ENCODE measurements around the gene EME2.
"Not testable (repeated sequence)": the region's sequence is repeated elsewhere in the genome, so short reads cannot be mapped to it uniquely, and the experiment has no call there.

Gene EME2

GRCh38 chr16:1794908-1795666, 22.5 kb downstream of the EME2 start:
- no peak overlapping the region for H3K4me3 ChIP-seq (ENCODE audit: low read depth, low read length)
- no peak for DNase-seq (ENCODE audit: low read depth, low spot score)
- in situ Hi-C loops (cut with HindIII; ENCODE audit: low sequenced_read_pairs), result no loop called here
- no peak for TF ChIP-seq CTCF (IDR thresholded peaks at IDR 0.05; ENCODE audit: low read depth, low read length)

- H3K4me3 ChIP-seq (ENCODE audit: low read depth, low read length); in situ Hi-C loops (cut with HindIII; ENCODE audit: low sequenced_read_pairs); DNase-seq (ENCODE audit: low read depth, low spot score): not testable (repeated sequence)
Measured at GRCh38 chr16:1799263-1799662, 26.7 kb downstream of the EME2 start.

GRCh38 chr16:1800701-1801100, 28.1 kb downstream of the EME2 start:
- no peak for DNase-seq (ENCODE audit: low read depth, low spot score)
- no peak overlapping the region for H3K4me3 ChIP-seq (ENCODE audit: low read depth, low read length)
- no peak for TF ChIP-seq CTCF (IDR thresholded peaks at IDR 0.05; ENCODE audit: low read depth, low read length)
- in situ Hi-C loops (cut with HindIII; ENCODE audit: low sequenced_read_pairs), result no loop called here

DNA sequence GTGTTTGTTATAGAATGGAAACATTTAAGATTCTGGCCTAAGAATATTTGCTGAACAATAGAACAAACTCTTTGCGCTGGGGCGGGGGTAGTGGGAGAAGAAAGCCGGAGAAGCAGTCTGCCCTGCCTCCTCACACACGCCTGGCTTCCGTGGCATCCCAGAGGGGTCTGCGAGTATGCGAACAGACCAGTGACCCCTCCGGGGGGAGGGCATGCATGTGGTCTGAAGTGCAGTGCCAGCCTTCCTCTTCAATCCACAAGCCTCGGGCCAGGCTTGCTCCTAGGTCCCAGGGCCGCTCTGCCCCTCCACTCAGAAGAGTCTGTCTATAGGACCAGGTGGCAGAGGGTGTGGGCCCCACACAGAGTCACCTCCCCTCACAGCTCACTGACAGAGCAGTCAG, 35.0 kb downstream of the EME2 start:
- no peak overlapping the region for H3K4me3 ChIP-seq (ENCODE audit: low read depth, low read length)
- in situ Hi-C loops (cut with HindIII; ENCODE audit: low sequenced_read_pairs), result no loop called here
- DNase-seq (ENCODE audit: low read depth, low spot score), result no peak
- no peak for TF ChIP-seq CTCF (IDR thresholded peaks at IDR 0.05; ENCODE audit: low read depth, low read length)

DNA sequence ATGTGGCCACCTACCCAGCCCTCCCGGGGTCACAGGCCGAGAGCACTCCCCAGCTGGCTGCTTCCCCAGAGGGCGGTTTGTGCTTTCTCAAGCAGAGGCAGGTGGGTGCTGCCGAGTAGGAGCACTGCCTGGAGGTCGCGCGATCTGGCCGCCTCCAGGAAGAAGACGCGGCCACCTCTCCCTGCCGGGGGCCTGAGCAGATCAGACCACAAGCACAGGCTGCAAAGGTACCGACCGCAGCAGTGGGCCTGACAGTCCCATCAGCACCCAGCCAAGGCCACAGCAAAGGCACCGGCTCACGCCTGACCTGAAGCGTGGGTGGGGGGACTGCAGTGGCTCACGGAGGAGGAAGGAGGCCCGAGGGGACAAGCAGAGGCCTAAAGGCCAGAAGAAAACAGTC, 36.1 kb downstream of the EME2 start:
- in situ Hi-C loops (cut with HindIII; ENCODE audit: low sequenced_read_pairs), result no loop called here
- no peak for TF ChIP-seq CTCF (IDR thresholded peaks at IDR 0.05; ENCODE audit: low read depth, low read length)
- no peak for DNase-seq (ENCODE audit: low read depth, low spot score)
- no peak overlapping the region for H3K4me3 ChIP-seq (ENCODE audit: low read depth, low read length)

- in situ Hi-C loops (cut with HindIII; ENCODE audit: low sequenced_read_pairs), result no loop called here
Measured at GRCh38 chr16:1809281-1809801, 36.7 kb downstream of the EME2 start.

More at GRCh38 chr16:1809281-1809801, 36.7 kb downstream of the EME2 start:
- TF ChIP-seq CTCF (IDR thresholded peaks at IDR 0.05; ENCODE audit: low read depth, low read length), result no peak
- no peak for DNase-seq (ENCODE audit: low read depth, low spot score)
- no peak overlapping the region for H3K4me3 ChIP-seq (ENCODE audit: low read depth, low read length)

Data from astrocyte of the spinal cord (primary cell).